Stimulated activated CD8-positive, alpha-beta memory T cell treated with anti-CD3 and anti-CD28 coated beads, Interleukin-2, amount 100 ng/mL, for 48 hours (primary cell): ENCODE data around the gene RASGRP1.

ENCODE experiments used
- DNase-seq, 2 donors: peaks; one replicate each; pipeline ENCODE4 v3.0.0-alpha.2; 2020; ENCODE audit warnings: low read depth in 2 of 2

RASGRP1 gene

GRCh38 chr15:38504680-38505467 lies 59.7 kb downstream of the RASGRP1 start:
- DNase-seq, result no peak

GRCh38 chr15:38503496-38503895 lies 61.1 kb downstream of the RASGRP1 start:
- no peak for DNase-seq

- DNase-seq, result no peak
These were observed 65.0 kb downstream of the RASGRP1 start for GRCh38 chr15:38499651-38500050.

GRCh38 chr15:38496151-38496550 lies 68.5 kb downstream of the RASGRP1 start:
- no peak for DNase-seq

GRCh38 chr15:38490242-38490922 lies 74.2 kb downstream of the RASGRP1 start:
- no peak for DNase-seq

GRCh38 chr15:38487378-38487777 lies 77.2 kb downstream of the RASGRP1 start:
- no peak for DNase-seq

GRCh38 chr15:38486936-38487335 lies 77.7 kb downstream of the RASGRP1 start:
- no peak for DNase-seq

- DNase-seq, result no peak
These were observed 82.0 kb downstream of the RASGRP1 start for GRCh38 chr15:38482572-38482971.

GRCh38 chr15:38481761-38482160 lies 82.9 kb downstream of the RASGRP1 start:
- DNase-seq, result no peak

- DNase-seq, result no peak
These were observed 83.5 kb downstream of the RASGRP1 start for GRCh38 chr15:38481113-38481512.

- no peak for DNase-seq
These were observed 84.9 kb downstream of the RASGRP1 start for GRCh38 chr15:38479756-38480155.

- no peak for DNase-seq
These were observed 85.3 kb downstream of the RASGRP1 start for GRCh38 chr15:38479266-38479665.

- DNase-seq, result no peak
These were observed 87.0 kb downstream of the RASGRP1 start for GRCh38 chr15:38477637-38478036.

GRCh38 chr15:38476120-38476519 lies 88.5 kb downstream of the RASGRP1 start:
- DNase-seq, result no peak

GRCh38 chr15:38475361-38475760 lies 89.3 kb downstream of the RASGRP1 start:
- no peak for DNase-seq

GRCh38 chr15:38474155-38474757 lies 90.4 kb downstream of the RASGRP1 start:
- no peak for DNase-seq

- no peak for DNase-seq
These were observed 92.6 kb downstream of the RASGRP1 start for GRCh38 chr15:38471974-38472373.

GRCh38 chr15:38470816-38471215 lies 93.8 kb downstream of the RASGRP1 start:
- no peak for DNase-seq

GRCh38 chr15:38464675-38465074 lies 99.9 kb downstream of the RASGRP1 start:
- DNase-seq, result no peak

- no peak for DNase-seq
These were observed 100.7 kb downstream of the RASGRP1 start for GRCh38 chr15:38463893-38464292.

- DNase-seq, result no peak
These were observed 103.4 kb downstream of the RASGRP1 start for GRCh38 chr15:38461066-38461833.

- no peak for DNase-seq
These were observed 104.1 kb downstream of the RASGRP1 start for GRCh38 chr15:38460543-38460942.
